ENCODE measurements around the gene ECHDC3.

The ECHDC3 gene

GRCh38 chr10:11773761-11774441, 31.7 kb downstream of the ECHDC3 start:
- Histone ChIP-seq H3K4me1 (ENCODE audit: control insufficient read depth, insufficient read depth, low read depth, low read length) (no peaks in the 10 kb centered on the region), H3K79me1 (replicated peaks; ENCODE audit: low read length, poor library complexity, severe bottlenecking) (no peaks in the 10 kb centered on the region), H2AFZ (ENCODE audit: low read depth, low read length) (no peak overlapping the region), H3K18ac (ENCODE audit: low read depth in 1 of 2, low read length in 2 of 2) (no peak overlapping the region), H2BK12ac (ENCODE audit: low read length in 2 of 2) (no peak overlapping the region), H3K4me3 (ENCODE audit: insufficient read depth in 1 of 2, low read depth in 1 of 2, low read length in 2 of 2) (no peak overlapping the region), H3K9me3 (ENCODE audit: control insufficient read depth, low read length) (no peaks in the 10 kb centered on the region), H3K4me2 (ENCODE audit: low read length, poor library complexity, severe bottlenecking) (no peak overlapping the region), H2BK5ac (ENCODE audit: low read depth, low read length, poor library complexity, severe bottlenecking) (no peak overlapping the region), H2BK15ac (ENCODE audit: low read depth, poor library complexity, severe bottlenecking) (no peak overlapping the region), H4K91ac (ENCODE audit: low read length) (no peak overlapping the region), H4K8ac (ENCODE audit: low read length) (no peak overlapping the region), H3K9ac (ENCODE audit: low read length) (no peak overlapping the region), H3K27me3 (ENCODE audit: control insufficient read depth in 1 of 2, insufficient read depth in 1 of 2, low read length in 2 of 2) (peaks cover 16 to 28% of the 10 kb centered on the region in 2 experiments), H2AK5ac (ENCODE audit: low read length, severe bottlenecking) (no peak overlapping the region), H3K36me3 (ENCODE audit: control insufficient read depth in 1 of 2, insufficient read depth in 2 of 2, low read depth in 1 of 2, low read length in 2 of 2) (no peaks in the 10 kb centered on the region), H3K4ac (ENCODE audit: low read depth in 1 of 2, low read length in 2 of 2) (no peak overlapping the region), H2BK120ac (ENCODE audit: low read depth, low read length) (no peak overlapping the region), H3K23ac (ENCODE audit: low read length in 2 of 2) (no peak overlapping the region), H3K27ac (ENCODE audit: low read length, poor library complexity, severe bottlenecking) (no peak overlapping the region), H3K14ac (ENCODE audit: low read length in 2 of 2) (no peak overlapping the region)
- 48% methylated on average over 9 of the region's 14 CpGs for whole genome bisulfite sequencing
- no peak for DNase-seq

GRCh38 chr10:11775412-11775811, 33.2 kb downstream of the ECHDC3 start:
- no peak overlapping the region for H3K4ac ChIP-seq (ENCODE audit: low read depth in 1 of 2, low read length in 2 of 2)
- H3K27me3 ChIP-seq (ENCODE audit: control insufficient read depth in 1 of 2, insufficient read depth in 1 of 2, low read length in 2 of 2), result peaks cover 16 to 28% of the 10 kb centered on the region in 2 experiments
- no peaks in the 10 kb centered on the region for H3K4me1 ChIP-seq (ENCODE audit: control insufficient read depth, insufficient read depth, low read depth, low read length)
- H2BK15ac ChIP-seq (ENCODE audit: low read depth, poor library complexity, severe bottlenecking), result no peak overlapping the region
- H2BK120ac ChIP-seq (ENCODE audit: low read depth, low read length), result no peak overlapping the region
- H3K18ac ChIP-seq (ENCODE audit: low read depth in 1 of 2, low read length in 2 of 2), result no peak overlapping the region
- no peak overlapping the region for H3K4me2 ChIP-seq (ENCODE audit: low read length, poor library complexity, severe bottlenecking)
- no peak overlapping the region for H4K8ac ChIP-seq (ENCODE audit: low read length)
- no peak overlapping the region for H4K91ac ChIP-seq (ENCODE audit: low read length)
- H2BK12ac ChIP-seq (ENCODE audit: low read length in 2 of 2), result no peak overlapping the region
- H3K4me3 ChIP-seq (ENCODE audit: insufficient read depth in 1 of 2, low read depth in 1 of 2, low read length in 2 of 2), result no peak overlapping the region
- no peak overlapping the region for H3K27ac ChIP-seq (ENCODE audit: low read length, poor library complexity, severe bottlenecking)
- H3K23ac ChIP-seq (ENCODE audit: low read length in 2 of 2), result no peak overlapping the region
- no peak overlapping the region for H3K9ac ChIP-seq (ENCODE audit: low read length)
- H3K9me3 ChIP-seq (ENCODE audit: control insufficient read depth, low read length), result no peaks in the 10 kb centered on the region
- no peak overlapping the region for H2BK5ac ChIP-seq (ENCODE audit: low read depth, low read length, poor library complexity, severe bottlenecking)
- H2AK5ac ChIP-seq (ENCODE audit: low read length, severe bottlenecking), result no peak overlapping the region
- no peaks in the 10 kb centered on the region for H3K79me1 ChIP-seq (replicated peaks; ENCODE audit: low read length, poor library complexity, severe bottlenecking)
- no peaks in the 10 kb centered on the region for H3K36me3 ChIP-seq (ENCODE audit: control insufficient read depth in 1 of 2, insufficient read depth in 2 of 2, low read depth in 1 of 2, low read length in 2 of 2)
- H3K14ac ChIP-seq (ENCODE audit: low read length in 2 of 2), result no peak overlapping the region
- WGBS, result 95% methylated on average over 2 of the region's 5 CpGs
- no peak for DNase-seq
- no peak overlapping the region for H2AFZ ChIP-seq (ENCODE audit: low read depth, low read length)

GRCh38 chr10:11776080-11776479, 33.9 kb downstream of the ECHDC3 start:
- 64% methylated on average over 3 of the region's 3 CpGs for WGBS
- no peak overlapping the region for H4K8ac ChIP-seq (ENCODE audit: low read length)
- no peak overlapping the region for H2AK5ac ChIP-seq (ENCODE audit: low read length, severe bottlenecking)
- no peak overlapping the region for H3K18ac ChIP-seq (ENCODE audit: low read depth in 1 of 2, low read length in 2 of 2)
- no peak overlapping the region for H2BK15ac ChIP-seq (ENCODE audit: low read depth, poor library complexity, severe bottlenecking)
- no peak for DNase-seq
- H3K4me1 ChIP-seq (ENCODE audit: control insufficient read depth, insufficient read depth, low read depth, low read length), result no peaks in the 10 kb centered on the region
- peaks cover 16 to 30% of the 10 kb centered on the region in 2 experiments for H3K27me3 ChIP-seq (ENCODE audit: control insufficient read depth in 1 of 2, insufficient read depth in 1 of 2, low read length in 2 of 2)
- H3K14ac ChIP-seq (ENCODE audit: low read length in 2 of 2), result no peak overlapping the region
- H3K4ac ChIP-seq (ENCODE audit: low read depth in 1 of 2, low read length in 2 of 2), result no peak overlapping the region
- H3K36me3 ChIP-seq (ENCODE audit: control insufficient read depth in 1 of 2, insufficient read depth in 2 of 2, low read depth in 1 of 2, low read length in 2 of 2), result no peaks in the 10 kb centered on the region
- no peak overlapping the region for H4K91ac ChIP-seq (ENCODE audit: low read length)
- H2BK5ac ChIP-seq (ENCODE audit: low read depth, low read length, poor library complexity, severe bottlenecking), result no peak overlapping the region
- H3K79me1 ChIP-seq (replicated peaks; ENCODE audit: low read length, poor library complexity, severe bottlenecking), result no peaks in the 10 kb centered on the region
- H2BK12ac ChIP-seq (ENCODE audit: low read length in 2 of 2), result no peak overlapping the region
- no peak overlapping the region for H3K4me3 ChIP-seq (ENCODE audit: insufficient read depth in 1 of 2, low read depth in 1 of 2, low read length in 2 of 2)
- no peak overlapping the region for H3K23ac ChIP-seq (ENCODE audit: low read length in 2 of 2)
- no peak overlapping the region for H3K9ac ChIP-seq (ENCODE audit: low read length)
- no peak overlapping the region for H3K27ac ChIP-seq (ENCODE audit: low read length, poor library complexity, severe bottlenecking)
- H2BK120ac ChIP-seq (ENCODE audit: low read depth, low read length), result no peak overlapping the region
- no peak overlapping the region for H2AFZ ChIP-seq (ENCODE audit: low read depth, low read length)
- H3K9me3 ChIP-seq (ENCODE audit: control insufficient read depth, low read length), result no peaks in the 10 kb centered on the region
- H3K4me2 ChIP-seq (ENCODE audit: low read length, poor library complexity, severe bottlenecking), result no peak overlapping the region

- Histone ChIP-seq H3K18ac (ENCODE audit: low read depth in 1 of 2, low read length in 2 of 2) (no peak overlapping the region), H3K4me1 (ENCODE audit: control insufficient read depth, insufficient read depth, low read depth, low read length) (no peaks in the 10 kb centered on the region), H3K9me3 (ENCODE audit: control insufficient read depth, low read length) (no peaks in the 10 kb centered on the region), H2BK120ac (ENCODE audit: low read depth, low read length) (no peak overlapping the region), H2BK15ac (ENCODE audit: low read depth, poor library complexity, severe bottlenecking) (no peak overlapping the region), H3K27ac (ENCODE audit: low read length, poor library complexity, severe bottlenecking) (no peak overlapping the region), H3K14ac (ENCODE audit: low read length in 2 of 2) (no peak overlapping the region), H3K4me2 (ENCODE audit: low read length, poor library complexity, severe bottlenecking) (no peak overlapping the region), H2AFZ (ENCODE audit: low read depth, low read length) (no peak overlapping the region), H2AK5ac (ENCODE audit: low read length, severe bottlenecking) (no peak overlapping the region), H3K23ac (ENCODE audit: low read length in 2 of 2) (no peak overlapping the region), H2BK5ac (ENCODE audit: low read depth, low read length, poor library complexity, severe bottlenecking) (no peak overlapping the region), H3K9ac (ENCODE audit: low read length) (no peak overlapping the region), H3K4me3 (ENCODE audit: insufficient read depth in 1 of 2, low read depth in 1 of 2, low read length in 2 of 2) (no peak overlapping the region), H3K79me1 (replicated peaks; ENCODE audit: low read length, poor library complexity, severe bottlenecking) (no peaks in the 10 kb centered on the region), H2BK12ac (ENCODE audit: low read length in 2 of 2) (no peak overlapping the region), H3K36me3 (ENCODE audit: control insufficient read depth in 1 of 2, insufficient read depth in 2 of 2, low read depth in 1 of 2, low read length in 2 of 2) (no peaks in the 10 kb centered on the region), H4K91ac (ENCODE audit: low read length) (no peak overlapping the region), H3K27me3 (ENCODE audit: control insufficient read depth in 1 of 2, insufficient read depth in 1 of 2, low read length in 2 of 2) (peaks cover 0 to 17% of the 10 kb centered on the region in 2 experiments), H3K4ac (ENCODE audit: low read depth in 1 of 2, low read length in 2 of 2) (no peak overlapping the region), H4K8ac (ENCODE audit: low read length) (no peak overlapping the region)
- WGBS, result 96% methylated on average over 5 of the region's 6 CpGs
- DNase-seq, result no peak
Observed at GRCh38 chr10:11781114-11781513, 38.9 kb downstream of the ECHDC3 start.
